NCI-H187 (cell line): ENCODE measurements around the gene SDF2L1.
"Not testable (repeated sequence)": the region's sequence is repeated elsewhere in the genome, so short reads cannot be mapped to it uniquely, and the experiment has no call there.

ENCODE experiments used
- DNase-seq, 2 experiments: peaks; one replicate each; lab custom pipeline; 2025; lab: John Stamatoyannopoulos, UW

Gene SDF2L1

GRCh38 chr22:21686634-21687393 lies 44.7 kb downstream of the SDF2L1 start:
- no peak for DNase-seq

DNA sequence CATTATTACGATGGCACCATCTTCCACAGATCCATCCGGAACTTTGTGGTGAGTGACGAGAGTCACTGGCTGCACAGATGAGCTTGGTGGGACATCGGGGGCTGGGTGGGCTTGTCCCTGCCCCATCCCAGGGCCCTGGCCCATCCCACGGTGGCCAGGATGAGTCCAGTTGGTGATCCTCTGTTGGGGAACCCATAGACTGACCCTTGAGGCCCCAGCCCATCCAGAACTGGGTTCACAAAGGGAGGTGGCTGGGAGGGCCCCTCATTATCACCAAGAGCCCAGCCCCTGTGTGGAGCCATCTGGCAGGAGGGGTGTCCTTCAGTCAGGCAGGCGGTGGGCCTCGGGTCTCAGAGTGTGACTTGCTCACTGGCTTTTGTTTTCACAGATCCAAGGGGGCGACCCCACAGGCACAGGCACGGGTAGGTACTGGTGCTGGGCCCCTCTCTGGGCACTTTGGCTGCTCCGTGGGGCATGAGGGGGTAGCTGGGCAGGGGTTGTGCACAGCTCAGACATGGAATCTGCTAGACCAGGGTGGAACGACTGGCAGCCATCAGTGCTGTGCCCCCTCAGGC lies 45.7 kb downstream of the SDF2L1 start:
- DNase-seq = no peak

- no peak for DNase-seq
These were observed 46.2 kb downstream of the SDF2L1 start for GRCh38 chr22:21688341-21688705.

DNA sequence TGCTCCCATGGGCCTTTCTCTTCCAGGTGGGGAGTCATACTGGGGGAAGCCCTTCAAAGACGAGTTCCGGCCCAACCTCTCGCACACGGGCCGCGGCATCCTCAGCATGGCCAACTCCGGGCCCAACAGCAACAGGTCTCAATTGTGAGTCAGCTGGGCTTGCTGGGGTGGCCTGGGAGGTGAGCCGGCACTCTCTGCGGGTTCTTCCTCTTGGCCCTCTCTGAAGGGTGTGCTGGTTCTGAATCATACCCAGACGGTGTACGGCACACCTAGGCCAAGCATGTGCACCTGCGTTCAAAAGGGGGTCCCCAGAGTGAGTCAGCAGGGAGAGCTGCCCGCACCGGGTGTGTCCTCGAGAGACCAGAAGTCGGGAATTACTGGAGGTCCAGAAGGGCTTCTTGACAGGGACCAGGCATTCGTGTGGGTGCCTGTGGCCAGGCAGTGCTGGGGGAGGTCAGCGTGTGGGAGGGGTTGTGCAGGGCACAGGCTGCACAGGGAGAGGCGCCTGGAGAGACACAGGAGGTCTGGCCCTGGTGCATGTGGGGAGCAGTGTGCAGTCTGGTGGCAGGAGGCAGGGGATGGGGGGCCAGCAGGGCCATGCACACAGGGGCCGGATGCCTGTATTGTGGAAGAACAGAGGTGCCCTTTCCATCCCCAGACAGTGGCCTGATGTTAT lies 46.7 kb downstream of the SDF2L1 start:
- DNase-seq = no peak

DNA sequence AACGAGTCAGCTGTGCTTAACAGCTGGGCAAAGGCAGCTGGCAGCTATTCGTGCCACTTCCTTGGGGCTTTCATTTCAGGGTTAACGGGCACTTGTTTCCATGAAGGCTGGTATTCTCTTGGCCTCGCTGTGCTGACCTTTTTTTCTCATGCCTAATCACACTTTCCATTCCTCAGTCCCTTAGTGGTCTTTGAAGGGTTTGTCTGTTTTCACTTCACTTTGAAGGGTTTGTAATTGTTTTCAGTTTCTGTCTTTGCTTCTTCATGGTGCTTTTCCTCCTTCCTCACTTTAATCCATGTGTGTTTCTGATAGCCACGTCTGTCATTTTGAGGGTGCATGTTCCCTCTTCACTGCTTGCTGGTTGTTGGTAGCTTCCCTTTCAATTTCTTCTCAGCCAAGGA lies 48.3 kb downstream of the SDF2L1 start:
- no peak for DNase-seq

DNA sequence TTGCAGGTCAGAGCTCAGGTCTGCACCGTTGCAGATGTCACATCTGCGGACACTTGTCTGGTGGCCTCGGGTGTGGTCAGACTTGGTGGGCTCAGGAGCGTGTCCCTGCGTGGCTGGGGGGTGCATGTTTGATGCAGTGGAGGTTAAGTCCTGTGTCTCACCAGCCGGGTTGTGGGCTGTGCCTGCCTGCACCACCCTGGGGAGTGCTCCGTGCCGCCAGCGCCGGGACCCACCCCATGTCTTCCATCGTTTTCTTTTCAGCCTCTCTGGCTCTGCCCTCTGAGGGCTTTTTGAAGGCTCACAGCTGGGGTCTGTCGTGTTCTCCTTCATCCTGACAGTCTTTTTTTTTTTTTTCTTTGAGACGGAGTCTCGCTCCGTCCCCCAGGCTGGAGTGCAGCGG lies 49.7 kb downstream of the SDF2L1 start:
- no peak for DNase-seq

- not testable (repeated sequence) for DNase-seq
These were observed 50.8 kb downstream of the SDF2L1 start for GRCh38 chr22:21692856-21693255.

DNA sequence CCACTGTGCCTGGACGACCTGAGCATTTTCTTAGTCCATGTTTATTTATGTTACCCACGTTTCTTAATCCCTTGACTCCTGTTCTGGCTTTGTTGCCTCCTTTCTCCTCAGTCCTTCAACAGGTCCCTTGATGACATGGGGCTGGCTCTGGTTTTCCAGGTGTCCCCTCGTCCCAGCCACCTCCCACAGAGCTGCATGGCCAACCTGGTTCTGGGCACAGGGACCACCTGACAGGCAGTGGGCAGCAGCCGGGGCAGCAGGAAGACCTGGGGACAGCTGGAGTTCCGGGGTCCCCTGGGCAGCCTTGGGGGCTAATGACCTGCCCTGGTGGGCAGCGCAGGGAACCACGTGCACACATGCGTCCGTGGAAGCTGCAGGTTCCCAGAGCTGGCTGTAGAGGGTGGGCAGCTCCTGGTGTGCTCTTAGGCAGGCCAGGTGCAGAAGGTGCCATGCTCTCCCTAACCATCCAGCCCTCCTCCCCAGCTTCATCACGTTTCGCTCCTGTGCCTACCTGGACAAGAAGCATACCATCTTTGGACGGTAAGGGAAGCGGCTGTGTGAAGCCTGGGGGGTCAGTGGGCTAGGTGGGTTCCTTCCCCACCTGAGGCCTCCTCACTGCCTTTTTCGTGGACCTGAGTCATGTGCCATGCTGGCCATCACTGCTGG lies 51.4 kb downstream of the SDF2L1 start:
- DNase-seq = no peak
